HepG2 (cell line): ENCODE measurements around the gene CBLC. TPM values are rescaled to one million over a fixed set of nuclear protein-coding genes. Genes with fewer than 3 reads are reported as not detected.

Experiments
- EHMT2 ChIP-seq: fragments of 200-600 bp; sonication (generic); IDR thresholded peaks from 2 replicates; pipeline ENCODE4 v1.7.0; 2017; ENCODE audit warnings: antibody characterized with exemption, low read depth, low read length, borderline replicate concordance
- ERF ChIP-seq: IDR thresholded peaks from 2 replicates; pipeline ENCODE4 v1.6.1; 2018; ENCODE audit warnings: missing biosample characterization, missing genetic modification reagents
- FOSL1 ChIP-seq: sonication (generic); formaldehyde crosslinking; IDR thresholded peaks from 2 replicates; pipeline ENCODE4 v1.9.0; 2021; ENCODE audit warnings: missing genetic modification reagents, borderline replicate concordance
- MAFK ChIP-seq, 2 experiments: IDR thresholded peaks in 1 of 2; conservative IDR thresholded peaks in 1 of 2; 2 replicates each; pipeline ENCODE4 v1.6.1; 2011; ENCODE audit warnings: improper control_type of control experiment in 2 of 2, low read length in 2 of 2
- MAZ ChIP-seq, 2 experiments: sonication (generic) in 1 of 2; formaldehyde crosslinking in 1 of 2; IDR thresholded peaks; 2 replicates each; pipeline versions ENCODE4 v1.5.0 to v1.6.1; 2012 to 2020; ENCODE audit warnings: low read depth in 2 of 2, mild to moderate bottlenecking in 2 of 2, borderline replicate concordance in 1 of 2, improper control_type of control experiment in 1 of 2, low read length in 1 of 2, missing genetic modification reagents in 1 of 2, moderate library complexity in 1 of 2
- MTF1 ChIP-seq: sonication (generic); formaldehyde crosslinking; IDR thresholded peaks from 2 replicates; pipeline ENCODE4 v1.5.0; 2020; ENCODE audit warnings: missing genetic modification reagents
- PCBP2 ChIP-seq: fragments of 200-400 bp; formaldehyde crosslinking; optimal IDR thresholded peaks from 2 replicates; pipeline ENCODE3; 2018; ENCODE audit warnings: low read length, low read depth; ENCODE audit not compliant: poor library complexity, severe bottlenecking
- POLR2G ChIP-seq: fragments of 200-400 bp; formaldehyde crosslinking; IDR thresholded peaks from 2 replicates; pipeline ENCODE4 v1.6.1; 2018; ENCODE audit warnings: mild to moderate bottlenecking, low read depth, low read length, moderate library complexity
- PPARG ChIP-seq: conservative IDR thresholded peaks from 2 replicates; pipeline ENCODE4 v1.6.1; 2016; ENCODE audit warnings: missing biosample characterization, missing genetic modification reagents
- SIN3A ChIP-seq: IDR thresholded peaks from 2 replicates; pipeline ENCODE4 v1.6.1; 2011; ENCODE audit warnings: low read depth, mild to moderate bottlenecking, control low read depth, low read length, borderline replicate concordance
- TARDBP ChIP-seq: sonication (generic); formaldehyde crosslinking; IDR thresholded peaks from 2 replicates; pipeline ENCODE4 v1.8.0; 2022; ENCODE audit warnings: mild to moderate bottlenecking, missing genetic modification reagents
- TFDP1 ChIP-seq: IDR thresholded peaks from 2 replicates; pipeline ENCODE4 v1.6.1; 2016; ENCODE audit warnings: missing compliant biosample characterization, missing genetic modification reagents, borderline replicate concordance
- TRIM24 ChIP-seq: sonication (generic); formaldehyde crosslinking; IDR thresholded peaks from 2 replicates; pipeline ENCODE4 v1.8.0; 2022; ENCODE audit warnings: mild to moderate bottlenecking, missing genetic modification reagents
- ZFY ChIP-seq: sonication (generic); formaldehyde crosslinking; IDR thresholded peaks from 2 replicates; pipeline ENCODE4 v1.4.0; 2020; ENCODE audit warnings: missing genetic modification reagents
- ZKSCAN1 ChIP-seq: fragments of 150-350 bp; IDR thresholded peaks from 2 replicates; pipeline ENCODE4 v1.6.1; 2014; ENCODE audit warnings: low read length
- ZMYM3 ChIP-seq: sonication (generic); formaldehyde crosslinking; IDR thresholded peaks from 2 replicates; pipeline ENCODE4 v1.5.1; 2020; ENCODE audit warnings: mild to moderate bottlenecking, missing genetic modification reagents
- ZNF512 ChIP-seq: sonication (generic); formaldehyde crosslinking; IDR thresholded peaks from 2 replicates; pipeline ENCODE4 v1.4.0; 2020; ENCODE audit warnings: mild to moderate bottlenecking, missing genetic modification reagents
- ZNF512B ChIP-seq: sonication (generic); formaldehyde crosslinking; IDR thresholded peaks from 2 replicates; pipeline ENCODE4 v1.5.1; 2020; ENCODE audit warnings: missing genetic modification reagents, mild to moderate bottlenecking, borderline replicate concordance
- ZNF629 ChIP-seq: sonication (generic); formaldehyde crosslinking; conservative IDR thresholded peaks from 2 replicates; pipeline ENCODE4 v1.5.0; 2020; ENCODE audit warnings: missing genetic modification reagents
- ZNF746 ChIP-seq: sonication (generic); formaldehyde crosslinking; IDR thresholded peaks from 2 replicates; pipeline ENCODE4 v1.8.0; 2022; ENCODE audit warnings: mild to moderate bottlenecking, missing genetic modification reagents
- polyA plus RNA-seq, 8 experiments: library from polyadenylated mRNA; depleted of rRNA in 3 of 8; stranded (reverse) in 7 of 8; unstranded in 1 of 8; fragments of >200 nt; fragmentation: Illumina TruSeq in 4 of 8; extraction: Trizol in 4 of 8; gene quantifications; 2 replicates each; pipeline versions ENCODE4 v1.2.1 to v1.2.3, GENCODE V29; 2011 to 2016; ENCODE audit warnings: low read depth in 4 of 8, missing spikeins in 1 of 8, mixed read lengths in 1 of 8; ENCODE audit not compliant: insufficient read depth in 1 of 8
- total RNA-seq, 5 experiments: library from RNA; depleted of rRNA; stranded (reverse); fragments of >200 nt; fragmentation: Illumina TruSeq; extraction: Trizol; gene quantifications; 2 replicates each; pipeline ENCODE4 v1.2.3, GENCODE V29; 2016; ENCODE audit warnings: low read depth in 1 of 5

Gene CBLC
- total and polyA plus RNA-seq, 2 of the 13 experiments (the other 11 are each of a cell fraction or from before 2014, with no cell fraction given): 1.8 to 2.6 TPM

- TF ChIP-seq ERF (CRISPR knock-in tag) (0 out of 2 replicates have a peak, but pooled peaks have one; percentile 32), SIN3A (no peak), EHMT2 (no peak), PPARG (0 out of 2 replicates have a peak, but pooled peaks have one; percentile 14), TRIM24 (CRISPR knock-in tag) (no peak), MAFK (conservative IDR thresholded peaks at IDR 0.05 in 1 of 2, IDR thresholded peaks at IDR 0.05 in 1 of 2; ENCODE audit: low read length in 2 of 2) (peak; percentile 46 to 71; a peak in 3 of 4 replicates), MAZ (IDR thresholded peaks at IDR 0.05; ENCODE audit: borderline replicate concordance, low read depth, low read length) (no peak; the same call in 1 of the 2 replicates), MAZ (CRISPR knock-in tag; IDR thresholded peaks at IDR 0.05; ENCODE audit: low read depth) (no peak), ZMYM3 (CRISPR knock-in tag) (peak; percentile 73; the same call in 1 of the 2 replicates), MTF1 (CRISPR knock-in tag) (no peak), PCBP2 (no peak), ZNF746 (peak; percentile 20; the same call in 1 of the 2 replicates), ZNF629 (CRISPR knock-in tag) (0 out of 2 replicates have a peak, but pooled peaks have one; percentile 38), FOSL1 (CRISPR knock-in tag) (peak; percentile 59; the same call in 1 of the 2 replicates), ZFY (peak; percentile 67), ZKSCAN1 (no peak), TARDBP (CRISPR knock-in tag) (peak; percentile 30; the same call in 1 of the 2 replicates), TFDP1 (CRISPR knock-in tag) (no peak), ZNF512B (CRISPR knock-in tag) (no peak), ZNF512 (no peak), POLR2G (peak; percentile 48; the same call in 1 of the 2 replicates)
Measured at GRCh38 chr19:44741841-44742329, 35.8 kb upstream of the CBLC start (continued).
